ENCODE measurements around the gene DAGLA.

DNA sequence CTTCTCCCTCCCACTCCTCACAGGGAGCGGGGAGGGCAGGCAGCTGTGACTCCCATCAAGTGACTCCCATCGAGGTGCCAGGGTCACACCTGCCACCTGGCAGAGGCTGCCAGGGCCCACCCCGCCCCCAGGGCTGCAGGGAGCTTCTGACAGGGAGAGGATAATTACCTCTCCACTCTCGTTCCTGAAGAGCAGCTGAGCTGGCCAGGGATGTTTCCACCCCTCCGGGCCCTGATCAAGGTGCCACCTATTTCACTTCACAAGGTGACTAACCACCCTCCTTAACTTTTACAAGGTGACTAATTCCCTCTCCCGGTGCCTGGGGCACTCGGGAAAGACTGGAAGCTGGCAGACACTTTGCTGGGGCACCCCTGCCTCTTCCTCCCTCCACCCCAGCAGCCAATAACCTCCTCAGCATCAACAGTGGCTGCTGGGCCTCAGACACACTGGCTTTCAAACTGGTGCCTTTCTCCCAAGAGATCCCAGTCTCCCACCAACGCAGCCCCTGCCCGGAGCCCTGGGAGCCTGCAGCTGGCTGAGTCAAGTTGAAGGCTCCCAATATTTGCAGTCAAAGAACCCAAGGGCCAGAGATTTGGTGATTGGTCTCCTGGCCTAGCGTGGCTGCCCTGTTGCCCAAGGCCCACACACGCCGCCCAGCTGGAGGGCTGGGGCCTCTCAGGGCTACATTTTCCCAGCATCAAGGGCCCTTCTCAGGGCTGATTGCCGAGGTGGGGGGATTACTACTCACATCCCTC lies 50.2 kb downstream of the DAGLA start:
- TF ChIP-seq, protein P1, sequence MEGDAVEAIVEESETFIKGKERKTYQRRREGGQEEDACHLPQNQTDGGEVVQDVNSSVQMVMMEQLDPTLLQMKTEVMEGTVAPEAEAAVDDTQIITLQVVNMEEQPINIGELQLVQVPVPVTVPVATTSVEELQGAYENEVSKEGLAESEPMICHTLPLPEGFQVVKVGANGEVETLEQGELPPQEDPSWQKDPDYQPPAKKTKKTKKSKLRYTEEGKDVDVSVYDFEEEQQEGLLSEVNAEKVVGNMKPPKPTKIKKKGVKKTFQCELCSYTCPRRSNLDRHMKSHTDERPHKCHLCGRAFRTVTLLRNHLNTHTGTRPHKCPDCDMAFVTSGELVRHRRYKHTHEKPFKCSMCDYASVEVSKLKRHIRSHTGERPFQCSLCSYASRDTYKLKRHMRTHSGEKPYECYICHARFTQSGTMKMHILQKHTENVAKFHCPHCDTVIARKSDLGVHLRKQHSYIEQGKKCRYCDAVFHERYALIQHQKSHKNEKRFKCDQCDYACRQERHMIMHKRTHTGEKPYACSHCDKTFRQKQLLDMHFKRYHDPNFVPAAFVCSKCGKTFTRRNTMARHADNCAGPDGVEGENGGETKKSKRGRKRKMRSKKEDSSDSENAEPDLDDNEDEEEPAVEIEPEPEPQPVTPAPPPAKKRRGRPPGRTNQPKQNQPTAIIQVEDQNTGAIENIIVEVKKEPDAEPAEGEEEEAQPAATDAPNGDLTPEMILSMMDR (IDR thresholded peaks at IDR 0.05): no peak
- TF ChIP-seq EZH2 (IDR thresholded peaks at IDR 0.05): no peak
- no peak for TF ChIP-seq EZH2phosphoT487 (IDR thresholded peaks at IDR 0.05)

All from neural progenitor cell (in vitro differentiated cells).